Upper lobe of right lung (tissue), 1 donor: ENCODE measurements around the gene ALOX5. TPM values are rescaled to one million over a fixed set of nuclear protein-coding genes. Genes with fewer than 3 reads are reported as not detected.

ENCODE experiments used
- ATAC-seq: fragments of 200-7000 bp; cut with Tn5 transposase; one replicate; pipeline ENCODE4 v1.9.1; 2020; ENCODE audit warnings: mild to moderate bottlenecking, moderate library complexity
- DNase-seq: peaks from one replicate; pipeline ENCODE4 v3.0.0-alpha.2; 2020
- H3K27ac ChIP-seq: fragments of 200-600 bp; one replicate; pipeline ENCODE4 v1.8.0; 2022
- H3K27me3 ChIP-seq: fragments of 200-600 bp; one replicate; pipeline ENCODE4 v1.8.0; 2022; ENCODE audit warnings: mild to moderate bottlenecking
- H3K36me3 ChIP-seq: fragments of 200-600 bp; one replicate; pipeline ENCODE4 v1.8.0; 2022
- H3K4me1 ChIP-seq: fragments of 200-600 bp; one replicate; pipeline ENCODE4 v1.8.0; 2022
- H3K4me3 ChIP-seq: fragments of 200-600 bp; one replicate; pipeline ENCODE4 v1.8.0; 2022; ENCODE audit warnings: mild to moderate bottlenecking
- H3K9me3 ChIP-seq: fragments of 200-600 bp; one replicate; pipeline ENCODE4 v1.8.0; 2022
- CTCF ChIP-seq: fragments of 200-600 bp; IDR thresholded peaks from one replicate; pipeline ENCODE4 v1.8.0; 2022; ENCODE audit warnings: antibody characterized with exemption
- intact Hi-C: fragments of 100-400 bp; cut with DNase I; formaldehyde crosslinking; loops from one replicate; pipeline ENCODE4 v1.11.0; 2022
- total RNA-seq: library from RNA; stranded (reverse); fragmentation: NEBNext Ultra II Directional; extraction: Animal tissue kit (Norgen Biotek cat#: 25700); gene quantifications from one replicate; pipeline ENCODE4 v1.2.1, GENCODE V29; 2021
- donor health status: DM: no; HTN: yes; CAD: no; lungs with severe emphysema.

ALOX5 gene
- total RNA-seq, 1 donor from 2014 or later, result 128 TPM

GRCh38 chr10:45491061-45491460, 117.0 kb downstream of the ALOX5 start:
- H3K9me3 ChIP-seq, result peaks cover 4% of the 10 kb centered on the region
- no peaks in the 10 kb centered on the region for H3K27me3 ChIP-seq
- H3K36me3 ChIP-seq, result peaks cover 7% of the 10 kb centered on the region
- ATAC-seq (no peak), DNase-seq (no peak)
- intact Hi-C loops, result no loop called here
- no peak for TF ChIP-seq CTCF
- H3K4me1 ChIP-seq, result no peaks in the 10 kb centered on the region
- no peak overlapping the region for H3K27ac ChIP-seq
- no peak overlapping the region for H3K4me3 ChIP-seq

Other genes with a start within 250 kb of the ALOX5 start
- gene OR13A1, start 58.6 kb upstream of the ALOX5 start, total RNA-seq, result not detected